K562 (cell line): Measurements from ENCODE around the gene USP5.

Experiments
- CC2D1A ChIP-seq: fragments of 450-650 bp; IDR thresholded peaks from 2 replicates; pipeline ENCODE4 v1.6.1; 2017; ENCODE audit warnings: mild to moderate bottlenecking
- CTCF ChIP-seq, 3 experiments: IDR thresholded peaks in 2 of 3; conservative IDR thresholded peaks in 1 of 3; 2 replicates each; pipeline ENCODE4 v1.5.1; 2011 to 2012; ENCODE audit warnings: low read length in 3 of 3, mild to moderate bottlenecking in 3 of 3, control low read depth in 2 of 3, improper control_type of control experiment in 1 of 3, inconsistent platforms in 1 of 3, low read depth in 1 of 3, mixed read lengths in 1 of 3, moderate library complexity in 1 of 3; ENCODE audit not compliant: insufficient read depth in 2 of 3
- EP300 ChIP-seq: IDR thresholded peaks from 2 replicates; pipeline ENCODE4 v1.6.1; 2012; ENCODE audit warnings: low read length, improper control_type of control experiment
- FOXA1 ChIP-seq: fragments of 450-650 bp; IDR thresholded peaks from 2 replicates; pipeline ENCODE4 v1.6.1; 2016; ENCODE audit warnings: mild to moderate bottlenecking, borderline replicate concordance
- FOXK2 ChIP-seq, 2 experiments: fragments of 450-650 bp; IDR thresholded peaks in 1 of 2; conservative IDR thresholded peaks in 1 of 2; 2 replicates each; pipeline ENCODE4 v1.6.1; 2016; ENCODE audit warnings: low read depth in 2 of 2, mild to moderate bottlenecking in 1 of 2
- HIVEP1 ChIP-seq: fragments of 250-450 bp; sonication (Bioruptor Pico); IDR thresholded peaks from 2 replicates; pipeline ENCODE4 v1.4.0; 2020; ENCODE audit warnings: mild to moderate bottlenecking
- POLR2A ChIP-seq: fragments of 450-650 bp; conservative IDR thresholded peaks from 2 replicates; pipeline ENCODE4 v1.6.1; 2016
- POLR2AphosphoS2 ChIP-seq: IDR thresholded peaks from 2 replicates; pipeline ENCODE4 v1.6.1; 2012; ENCODE audit warnings: low read length, improper control_type of control experiment
- RCOR1 ChIP-seq, 2 experiments: IDR thresholded peaks; 2 replicates each; pipeline ENCODE4 v1.6.1; 2012; ENCODE audit warnings: low read depth in 2 of 2, low read length in 2 of 2, borderline replicate concordance in 1 of 2, improper control_type of control experiment in 1 of 2
- SPI1 ChIP-seq: IDR thresholded peaks from 2 replicates; pipeline ENCODE4 v1.6.1; 2011; ENCODE audit warnings: low read depth, low read length, control low read depth, borderline replicate concordance
- TAF1 ChIP-seq: IDR thresholded peaks from 2 replicates; pipeline ENCODE4 v1.6.1; 2011; ENCODE audit warnings: mild to moderate bottlenecking, low read length, moderate library complexity; ENCODE audit not compliant: insufficient read depth, control insufficient read depth, severe bottlenecking; ENCODE audit errors: extremely low read depth
- ZNF444 ChIP-seq: fragments of 250-450 bp; sonication (Bioruptor Pico); IDR thresholded peaks from 2 replicates; pipeline ENCODE4 v1.4.0; 2020; ENCODE audit warnings: mild to moderate bottlenecking, moderate library complexity

GRCh38 chr12:6823182-6824084, 28.5 kb upstream of the USP5 start:
- no peak for TF ChIP-seq FOXK2 (conservative IDR thresholded peaks at IDR 0.05 in 1 of 2, IDR thresholded peaks at IDR 0.05 in 1 of 2; ENCODE audit: low read depth in 2 of 2)
- TF ChIP-seq TAF1 = no peak
- no peak for TF ChIP-seq RCOR1 (IDR thresholded peaks at IDR 0.05; ENCODE audit: borderline replicate concordance in 1 of 2, low read depth in 2 of 2, low read length in 2 of 2)
- TF ChIP-seq HIVEP1 (CRISPR knock-in tag) = no peak
- no peak for TF ChIP-seq FOXA1
- no peak for TF ChIP-seq CC2D1A
- no peak for TF ChIP-seq EP300
- TF ChIP-seq CTCF (IDR thresholded peaks at IDR 0.05 in 2 of 3, conservative IDR thresholded peaks at IDR 0.05 in 1 of 3; ENCODE audit: insufficient read depth in 2 of 3, low read depth in 1 of 3, low read length in 3 of 3) = no peak
- TF ChIP-seq SPI1 = no peak
- no peak for TF ChIP-seq ZNF444 (CRISPR knock-in tag)
- TF ChIP-seq POLR2AphosphoS2 = no peak
- TF ChIP-seq POLR2A = no peak
